HG03521 (cell line): ENCODE results near the gene TMPRSS3.

Source experiments
- ATAC-seq: cut with Tn5 transposase; IDR thresholded peaks from one replicate; pipeline ENCODE4 v1.9.1; 2021; ENCODE audit warnings: mild to moderate bottlenecking, moderate library complexity; ENCODE audit not compliant: unreplicated experiment

TMPRSS3 gene

GRCh38 chr21:42395905-42396651, at the start of gene TMPRSS3:
TSS of gene TMPRSS3 (minus strand) at chr21:42396052. CDS start at chr21:42395417, 635 bp downstream.
- ATAC-seq = no peak

GRCh38 chr21:42445311-42445710, 49.5 kb upstream of the TMPRSS3 start:
- no peak for ATAC-seq

- no peak for ATAC-seq
These were observed 48.9 kb upstream of the TMPRSS3 start for GRCh38 chr21:42444745-42445059.

GRCh38 chr21:42443876-42444744, 48.3 kb upstream of the TMPRSS3 start:
- no peak for ATAC-seq

- ATAC-seq = no peak
These were observed 47.4 kb upstream of the TMPRSS3 start for GRCh38 chr21:42443181-42443785.

GRCh38 chr21:42441963-42442362, 46.1 kb upstream of the TMPRSS3 start:
- no peak for ATAC-seq

GRCh38 chr21:42440187-42440792, 44.4 kb upstream of the TMPRSS3 start:
- ATAC-seq = no peak

- no peak for ATAC-seq
These were observed 43.7 kb upstream of the TMPRSS3 start for GRCh38 chr21:42439284-42440186.

GRCh38 chr21:42438316-42439205, 42.7 kb upstream of the TMPRSS3 start:
- ATAC-seq = no peak

GRCh38 chr21:42437786-42438185, 41.9 kb upstream of the TMPRSS3 start:
- ATAC-seq = no peak

- no peak for ATAC-seq
These were observed 41.1 kb upstream of the TMPRSS3 start for GRCh38 chr21:42436914-42437313.

- no peak for ATAC-seq
These were observed 40.0 kb upstream of the TMPRSS3 start for GRCh38 chr21:42435833-42436232.

- no peak for ATAC-seq
These were observed 39.5 kb upstream of the TMPRSS3 start for GRCh38 chr21:42435401-42435800.

- ATAC-seq = no peak
These were observed 39.0 kb upstream of the TMPRSS3 start for GRCh38 chr21:42434884-42435283.

- no peak for ATAC-seq
These were observed 38.2 kb upstream of the TMPRSS3 start for GRCh38 chr21:42433946-42434551.

GRCh38 chr21:42432695-42433094, 36.8 kb upstream of the TMPRSS3 start:
- ATAC-seq = no peak

GRCh38 chr21:42431196-42431595, 35.3 kb upstream of the TMPRSS3 start:
- no peak for ATAC-seq

- ATAC-seq = no peak
These were observed 34.7 kb upstream of the TMPRSS3 start for GRCh38 chr21:42430521-42430920.

- no peak for ATAC-seq
These were observed 34.0 kb upstream of the TMPRSS3 start for GRCh38 chr21:42429856-42430255.
